Measurements from ENCODE around the gene CYP46A1.

DNA sequence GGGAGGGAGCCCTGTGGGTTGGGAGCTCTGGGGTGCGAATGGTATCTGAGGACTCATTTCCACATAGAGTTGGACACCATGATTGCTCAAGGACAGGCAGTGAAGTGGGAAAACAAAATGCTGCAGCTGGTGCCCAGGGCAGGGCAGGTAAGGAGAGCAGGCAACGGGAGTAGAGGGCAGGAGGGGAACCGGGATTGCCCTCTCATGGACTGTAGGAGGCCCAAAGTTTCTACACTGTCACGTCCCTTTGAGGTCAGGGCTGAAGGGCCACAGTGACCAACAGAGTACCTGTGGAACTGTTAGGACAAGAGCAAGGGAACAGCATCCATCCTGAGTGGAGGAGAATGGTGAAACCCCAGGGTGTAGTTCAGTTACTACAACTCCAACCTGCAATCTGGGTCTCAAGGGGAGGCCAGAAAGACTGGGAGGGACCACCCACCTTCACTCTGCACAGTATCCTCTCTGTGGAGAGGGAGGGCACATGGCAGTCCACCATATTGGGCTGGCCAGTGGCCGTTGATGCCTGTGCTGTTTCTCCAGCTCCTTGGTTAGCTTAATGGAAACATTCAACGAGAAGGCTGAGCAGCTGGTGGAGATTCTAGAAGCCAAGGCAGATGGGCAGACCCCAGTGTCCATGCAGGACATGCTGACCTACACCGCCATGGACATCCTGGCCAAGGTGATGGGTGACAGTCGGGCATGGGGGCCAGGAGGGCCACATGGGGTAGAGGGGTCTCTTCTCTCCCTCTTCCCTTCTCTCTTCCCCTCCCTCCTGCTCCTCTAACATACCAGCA lies 22.2 kb downstream of the CYP46A1 start:
- TF ChIP-seq, protein P1, sequence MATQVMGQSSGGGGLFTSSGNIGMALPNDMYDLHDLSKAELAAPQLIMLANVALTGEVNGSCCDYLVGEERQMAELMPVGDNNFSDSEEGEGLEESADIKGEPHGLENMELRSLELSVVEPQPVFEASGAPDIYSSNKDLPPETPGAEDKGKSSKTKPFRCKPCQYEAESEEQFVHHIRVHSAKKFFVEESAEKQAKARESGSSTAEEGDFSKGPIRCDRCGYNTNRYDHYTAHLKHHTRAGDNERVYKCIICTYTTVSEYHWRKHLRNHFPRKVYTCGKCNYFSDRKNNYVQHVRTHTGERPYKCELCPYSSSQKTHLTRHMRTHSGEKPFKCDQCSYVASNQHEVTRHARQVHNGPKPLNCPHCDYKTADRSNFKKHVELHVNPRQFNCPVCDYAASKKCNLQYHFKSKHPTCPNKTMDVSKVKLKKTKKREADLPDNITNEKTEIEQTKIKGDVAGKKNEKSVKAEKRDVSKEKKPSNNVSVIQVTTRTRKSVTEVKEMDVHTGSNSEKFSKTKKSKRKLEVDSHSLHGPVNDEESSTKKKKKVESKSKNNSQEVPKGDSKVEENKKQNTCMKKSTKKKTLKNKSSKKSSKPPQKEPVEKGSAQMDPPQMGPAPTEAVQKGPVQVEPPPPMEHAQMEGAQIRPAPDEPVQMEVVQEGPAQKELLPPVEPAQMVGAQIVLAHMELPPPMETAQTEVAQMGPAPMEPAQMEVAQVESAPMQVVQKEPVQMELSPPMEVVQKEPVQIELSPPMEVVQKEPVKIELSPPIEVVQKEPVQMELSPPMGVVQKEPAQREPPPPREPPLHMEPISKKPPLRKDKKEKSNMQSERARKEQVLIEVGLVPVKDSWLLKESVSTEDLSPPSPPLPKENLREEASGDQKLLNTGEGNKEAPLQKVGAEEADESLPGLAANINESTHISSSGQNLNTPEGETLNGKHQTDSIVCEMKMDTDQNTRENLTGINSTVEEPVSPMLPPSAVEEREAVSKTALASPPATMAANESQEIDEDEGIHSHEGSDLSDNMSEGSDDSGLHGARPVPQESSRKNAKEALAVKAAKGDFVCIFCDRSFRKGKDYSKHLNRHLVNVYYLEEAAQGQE (IDR thresholded peaks at IDR 0.05), result no peak
- TF ChIP-seq TAF1 (conservative IDR thresholded peaks at IDR 0.05) (no peak), SP1 (IDR thresholded peaks at IDR 0.05) (no peak), EGR1 (IDR thresholded peaks at IDR 0.05; ENCODE audit: low read depth in 2 of 2) (no peak), RAD21 (IDR thresholded peaks at IDR 0.05) (no peak), GABPA (IDR thresholded peaks at IDR 0.05 in 1 of 2, conservative IDR thresholded peaks at IDR 0.05 in 1 of 2) (no peak), JUND (IDR thresholded peaks at IDR 0.05) (no peak), YY1 (IDR thresholded peaks at IDR 0.05) (no peak), NR2F2 (IDR thresholded peaks at IDR 0.05) (no peak)
- TF ChIP-seq, protein P2, sequence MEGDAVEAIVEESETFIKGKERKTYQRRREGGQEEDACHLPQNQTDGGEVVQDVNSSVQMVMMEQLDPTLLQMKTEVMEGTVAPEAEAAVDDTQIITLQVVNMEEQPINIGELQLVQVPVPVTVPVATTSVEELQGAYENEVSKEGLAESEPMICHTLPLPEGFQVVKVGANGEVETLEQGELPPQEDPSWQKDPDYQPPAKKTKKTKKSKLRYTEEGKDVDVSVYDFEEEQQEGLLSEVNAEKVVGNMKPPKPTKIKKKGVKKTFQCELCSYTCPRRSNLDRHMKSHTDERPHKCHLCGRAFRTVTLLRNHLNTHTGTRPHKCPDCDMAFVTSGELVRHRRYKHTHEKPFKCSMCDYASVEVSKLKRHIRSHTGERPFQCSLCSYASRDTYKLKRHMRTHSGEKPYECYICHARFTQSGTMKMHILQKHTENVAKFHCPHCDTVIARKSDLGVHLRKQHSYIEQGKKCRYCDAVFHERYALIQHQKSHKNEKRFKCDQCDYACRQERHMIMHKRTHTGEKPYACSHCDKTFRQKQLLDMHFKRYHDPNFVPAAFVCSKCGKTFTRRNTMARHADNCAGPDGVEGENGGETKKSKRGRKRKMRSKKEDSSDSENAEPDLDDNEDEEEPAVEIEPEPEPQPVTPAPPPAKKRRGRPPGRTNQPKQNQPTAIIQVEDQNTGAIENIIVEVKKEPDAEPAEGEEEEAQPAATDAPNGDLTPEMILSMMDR (IDR thresholded peaks at IDR 0.05; ENCODE audit: low read depth, low read length, missing input control), result no peak
- TF ChIP-seq, protein P3, sequence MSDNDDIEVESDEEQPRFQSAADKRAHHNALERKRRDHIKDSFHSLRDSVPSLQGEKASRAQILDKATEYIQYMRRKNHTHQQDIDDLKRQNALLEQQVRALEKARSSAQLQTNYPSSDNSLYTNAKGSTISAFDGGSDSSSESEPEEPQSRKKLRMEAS (IDR thresholded peaks at IDR 0.05), result no peak
- TF ChIP-seq, protein P4, sequence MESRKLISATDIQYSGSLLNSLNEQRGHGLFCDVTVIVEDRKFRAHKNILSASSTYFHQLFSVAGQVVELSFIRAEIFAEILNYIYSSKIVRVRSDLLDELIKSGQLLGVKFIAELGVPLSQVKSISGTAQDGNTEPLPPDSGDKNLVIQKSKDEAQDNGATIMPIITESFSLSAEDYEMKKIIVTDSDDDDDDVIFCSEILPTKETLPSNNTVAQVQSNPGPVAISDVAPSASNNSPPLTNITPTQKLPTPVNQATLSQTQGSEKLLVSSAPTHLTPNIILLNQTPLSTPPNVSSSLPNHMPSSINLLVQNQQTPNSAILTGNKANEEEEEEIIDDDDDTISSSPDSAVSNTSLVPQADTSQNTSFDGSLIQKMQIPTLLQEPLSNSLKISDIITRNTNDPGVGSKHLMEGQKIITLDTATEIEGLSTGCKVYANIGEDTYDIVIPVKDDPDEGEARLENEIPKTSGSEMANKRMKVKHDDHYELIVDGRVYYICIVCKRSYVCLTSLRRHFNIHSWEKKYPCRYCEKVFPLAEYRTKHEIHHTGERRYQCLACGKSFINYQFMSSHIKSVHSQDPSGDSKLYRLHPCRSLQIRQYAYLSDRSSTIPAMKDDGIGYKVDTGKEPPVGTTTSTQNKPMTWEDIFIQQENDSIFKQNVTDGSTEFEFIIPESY (IDR thresholded peaks at IDR 0.05), result no peak

Measured in liver (tissue), 3 donors.